Measurements from ENCODE around the gene FANCB.

Gene FANCB

DNA sequence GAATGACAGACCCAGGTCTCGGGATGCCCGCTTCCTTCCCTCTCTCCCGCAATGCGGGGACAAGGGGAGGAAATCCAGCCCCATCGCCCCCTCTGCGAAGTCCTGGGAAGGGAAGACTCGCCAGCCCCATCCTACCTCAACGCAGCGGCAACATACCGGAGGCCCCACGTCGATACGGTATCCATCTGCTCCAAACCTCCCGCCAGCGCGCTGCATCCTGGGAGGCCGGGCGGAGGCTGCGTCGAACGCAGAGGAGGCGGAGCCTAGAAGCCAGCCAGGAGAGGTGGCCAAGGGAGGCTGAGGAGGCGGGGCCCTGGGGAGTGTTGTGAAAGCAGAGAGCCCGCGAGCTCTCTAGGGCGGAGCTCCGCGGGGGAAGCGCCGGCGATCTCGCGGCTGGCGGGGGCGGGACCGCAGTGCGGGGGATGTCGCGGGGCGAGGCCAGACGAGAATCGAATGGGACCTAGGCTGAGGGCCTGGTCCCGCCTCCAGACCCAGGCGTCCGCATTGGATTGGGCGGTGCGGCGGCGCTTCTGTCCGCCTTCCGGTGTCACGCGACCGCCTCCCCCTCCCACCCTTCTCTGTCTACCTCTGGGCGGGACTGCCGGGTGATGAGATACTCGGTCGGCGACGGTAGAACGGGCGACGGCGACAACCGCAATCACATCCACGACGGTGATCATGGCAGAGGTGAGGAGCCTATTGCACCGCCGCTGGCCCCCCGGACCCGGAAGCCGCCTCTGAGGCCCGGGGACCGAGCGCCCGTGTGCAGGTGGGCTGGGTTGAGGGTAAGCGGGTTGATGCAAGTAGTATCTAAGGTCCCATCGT is at the start of gene FANCB, which contains the start of gene MOSPD2:
TSS of gene FANCB (minus strand) at position 219 of the 825 bp plus-strand sequence. CDS start 7,559 bp downstream, outside the sequence.
TSS of gene MOSPD2 (plus strand) at position 571 of the 825 bp plus-strand sequence. CDS start at position 679, 108 bp downstream.
- DNase-seq (ENCODE audit: low spot score) = peak; percentile 94

DNA sequence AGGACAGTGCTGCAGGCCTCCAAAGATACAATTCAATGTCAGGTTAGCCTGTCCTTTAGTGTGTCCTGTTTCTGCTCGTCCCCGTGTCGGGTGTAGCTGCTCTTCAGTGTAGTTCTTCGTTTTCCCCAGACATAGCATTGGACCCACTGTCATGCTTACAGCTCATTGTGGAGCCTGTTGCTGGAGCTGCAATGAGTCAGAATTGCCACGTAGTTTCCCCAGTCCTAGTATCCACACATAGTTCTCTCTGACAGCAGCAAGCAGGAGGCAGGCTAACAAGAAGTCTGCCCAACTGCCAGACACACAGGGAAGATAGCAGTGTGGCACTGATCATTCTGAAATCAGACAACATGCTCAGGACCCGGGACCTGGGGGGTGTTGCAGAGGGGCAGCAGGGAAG is 49.6 kb upstream of the FANCB start:
- no peak for DNase-seq (ENCODE audit: low spot score)

DNA sequence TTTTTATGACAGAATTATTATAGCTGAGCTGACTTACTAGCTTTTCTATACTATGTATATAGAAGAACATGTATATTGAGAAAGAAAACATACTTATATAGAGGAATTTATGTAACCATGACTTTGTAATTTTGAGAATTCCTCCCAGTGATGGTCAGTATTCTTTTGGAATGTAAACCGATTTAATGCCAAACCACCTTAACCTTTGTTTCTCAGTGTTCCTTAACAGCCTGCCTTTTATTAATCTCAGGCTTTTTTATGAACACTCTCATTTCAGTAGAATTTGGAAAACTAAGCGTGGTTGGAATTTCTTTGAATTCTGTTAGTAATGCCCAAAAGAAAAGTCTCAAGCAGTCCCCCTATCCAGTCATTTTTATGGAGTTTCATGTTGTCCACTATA is 47.3 kb upstream of the FANCB start:
- no peak for DNase-seq (ENCODE audit: low spot score)

DNA sequence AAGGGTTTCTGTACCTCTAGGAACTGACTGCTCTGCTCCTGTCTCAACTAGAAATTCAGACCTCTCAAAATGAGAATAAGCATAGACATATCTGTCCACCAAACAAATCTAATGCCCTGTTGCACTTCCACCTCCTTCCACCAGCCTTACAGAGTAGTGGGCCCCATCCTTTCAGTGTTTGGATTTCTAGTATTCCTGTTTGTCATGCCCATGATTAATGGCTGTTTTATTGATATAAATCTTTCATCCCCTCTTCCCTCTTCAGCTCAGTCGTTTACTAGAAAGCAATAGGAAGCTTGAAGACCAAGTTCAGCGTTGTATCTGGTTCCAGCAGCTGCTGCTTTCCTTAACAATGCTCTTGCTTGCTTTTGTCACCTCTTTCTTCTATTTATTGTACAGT is 46.5 kb upstream of the FANCB start:
- no peak for DNase-seq (ENCODE audit: low spot score)

DNA sequence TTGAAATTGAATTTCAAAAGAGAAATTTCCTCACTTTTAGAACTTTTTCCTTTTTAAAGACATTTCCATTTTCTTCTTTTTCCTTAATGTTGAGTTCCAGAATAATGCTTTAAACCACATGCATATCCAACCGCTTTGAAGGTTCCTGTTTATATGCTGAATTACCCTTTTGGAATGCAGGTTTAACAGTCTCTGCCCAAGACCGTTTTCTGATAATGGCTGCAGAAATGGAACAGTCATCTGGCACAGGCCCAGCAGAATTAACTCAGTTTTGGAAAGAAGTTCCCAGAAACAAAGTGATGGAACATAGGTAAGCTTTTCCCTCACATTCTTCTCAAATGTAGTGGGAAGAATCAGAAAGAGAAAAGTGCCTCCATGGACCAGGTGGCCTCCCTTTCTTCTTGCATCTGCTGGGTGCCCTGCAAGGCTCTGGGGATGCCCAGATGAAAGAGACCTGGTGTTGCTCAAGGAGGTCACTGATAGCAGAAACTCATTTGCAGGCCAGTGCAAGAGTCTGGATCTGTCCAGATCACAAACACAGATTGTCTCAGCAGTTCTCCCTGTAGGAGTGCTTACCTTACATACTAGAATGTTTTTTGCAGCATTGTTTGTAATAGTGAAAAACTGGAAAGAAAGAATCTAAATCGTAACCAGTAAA is 43.3 kb upstream of the FANCB start:
- no peak for DNase-seq (ENCODE audit: low spot score)

DNA sequence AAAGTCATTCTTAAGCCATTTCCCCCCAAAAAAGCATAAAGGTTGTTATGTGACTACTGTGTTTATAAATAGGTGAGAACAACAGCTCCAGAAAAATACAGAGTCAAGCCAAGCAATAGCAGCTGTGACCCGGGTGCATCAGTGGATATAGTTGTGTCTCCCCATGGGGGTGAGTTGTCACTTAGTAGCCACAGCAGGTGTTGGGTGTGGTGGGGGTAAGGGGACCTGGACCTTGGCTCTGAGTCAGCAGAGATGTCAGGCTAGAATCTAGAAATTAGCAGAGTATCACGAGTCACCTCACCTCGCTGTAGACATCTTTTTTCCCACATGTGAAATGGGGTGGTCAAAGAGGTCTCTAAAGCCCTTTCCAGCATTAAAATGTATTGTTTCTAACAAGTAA is 42.7 kb upstream of the FANCB start:
- no peak for DNase-seq (ENCODE audit: low spot score)

DNA sequence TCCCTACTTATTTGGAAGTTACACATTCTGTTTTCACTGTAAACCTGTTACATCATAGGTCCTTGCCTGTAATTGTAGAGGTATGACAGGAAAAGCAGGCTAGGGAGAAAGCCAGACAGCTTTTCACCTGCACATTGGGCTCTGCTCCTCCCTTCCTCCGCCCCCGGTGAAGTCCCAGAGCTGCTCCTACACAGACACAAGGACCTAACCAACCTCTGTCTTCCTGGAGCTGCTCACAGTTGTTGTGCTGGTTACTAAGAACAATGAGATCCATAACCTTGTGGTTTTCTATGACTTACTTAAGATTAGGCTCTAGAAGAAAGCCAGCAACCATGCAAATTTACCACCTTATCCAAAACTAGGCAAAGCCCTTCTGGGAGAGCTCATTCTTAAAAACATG is 40.4 kb upstream of the FANCB start:
- no peak for DNase-seq (ENCODE audit: low spot score)

DNA sequence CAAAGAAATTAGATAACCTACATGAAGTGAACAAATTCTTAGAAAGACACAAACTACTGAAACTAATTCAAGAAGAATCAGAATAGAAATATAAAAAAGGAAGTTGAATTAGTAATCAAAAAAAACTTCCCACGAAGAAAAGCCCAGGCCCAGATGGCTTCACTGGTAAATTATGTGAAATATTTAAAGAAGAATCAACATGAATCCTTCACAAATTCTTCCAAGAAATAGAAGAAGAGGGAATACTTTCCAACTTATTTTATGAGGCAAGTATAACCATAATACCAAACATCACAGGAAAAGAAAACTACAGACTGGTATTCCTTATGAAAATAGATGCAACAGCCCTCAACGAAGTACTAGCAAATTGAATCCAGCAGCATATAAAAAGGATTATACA is 31.0 kb upstream of the FANCB start:
- no peak for DNase-seq (ENCODE audit: low spot score)

DNA sequence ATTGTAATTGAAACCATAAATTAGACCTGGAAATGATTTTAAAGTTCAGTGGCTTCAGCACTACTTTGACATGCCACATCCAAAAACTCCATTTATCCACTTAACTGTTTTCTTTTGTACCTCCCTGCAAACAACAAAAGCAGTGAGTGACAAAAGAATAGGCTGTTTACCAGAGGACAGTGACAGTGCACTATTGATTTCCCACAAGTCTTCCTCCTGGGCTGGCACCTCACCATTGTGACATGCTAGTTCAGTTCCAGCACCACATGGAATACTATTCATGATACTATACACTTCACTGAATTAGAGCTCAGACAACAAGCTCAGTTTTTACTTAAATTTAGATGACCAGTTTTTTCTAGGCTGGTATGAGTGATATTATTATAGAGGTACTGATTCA is 29.7 kb upstream of the FANCB start:
- no peak for DNase-seq (ENCODE audit: low spot score)

DNA sequence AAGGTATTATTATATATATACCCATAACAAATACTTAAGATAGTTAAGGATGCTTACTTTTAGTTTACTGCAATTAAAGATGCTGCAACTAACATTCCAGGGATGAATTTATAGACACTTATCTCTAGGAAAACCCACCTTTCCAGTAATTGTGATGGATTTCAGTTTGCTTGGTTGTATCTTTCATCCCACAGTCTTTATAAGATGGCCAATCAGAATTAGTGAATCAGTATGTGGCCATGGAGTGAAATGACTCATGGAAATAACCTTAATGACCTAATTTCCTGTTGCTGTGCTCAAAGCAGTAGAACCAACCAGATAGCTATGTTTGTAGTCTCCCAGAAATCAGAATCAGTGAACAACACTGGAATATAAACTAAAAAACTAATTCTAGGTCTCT is 26.7 kb upstream of the FANCB start:
- DNase-seq (ENCODE audit: low spot score) = no peak

DNA sequence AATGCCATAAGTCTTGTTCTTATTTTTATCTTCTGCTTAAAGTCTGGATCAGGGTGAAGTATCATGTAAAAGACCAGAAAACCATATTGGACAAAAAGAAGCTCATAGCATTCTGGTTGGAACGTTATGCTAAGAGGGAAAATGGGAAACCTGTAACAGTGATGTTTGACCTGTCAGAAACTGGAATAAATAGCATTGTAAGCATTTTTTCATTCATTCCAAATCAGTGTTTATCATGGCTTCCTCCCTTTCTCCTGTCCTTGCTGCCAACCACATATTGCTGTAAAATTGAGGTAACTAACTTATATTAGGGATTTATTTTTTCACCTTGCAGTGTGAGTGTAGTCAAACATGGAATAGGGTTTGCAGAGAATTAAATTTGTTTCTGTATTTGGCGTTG is 24.2 kb upstream of the FANCB start:
- DNase-seq (ENCODE audit: low spot score) = no peak

DNA sequence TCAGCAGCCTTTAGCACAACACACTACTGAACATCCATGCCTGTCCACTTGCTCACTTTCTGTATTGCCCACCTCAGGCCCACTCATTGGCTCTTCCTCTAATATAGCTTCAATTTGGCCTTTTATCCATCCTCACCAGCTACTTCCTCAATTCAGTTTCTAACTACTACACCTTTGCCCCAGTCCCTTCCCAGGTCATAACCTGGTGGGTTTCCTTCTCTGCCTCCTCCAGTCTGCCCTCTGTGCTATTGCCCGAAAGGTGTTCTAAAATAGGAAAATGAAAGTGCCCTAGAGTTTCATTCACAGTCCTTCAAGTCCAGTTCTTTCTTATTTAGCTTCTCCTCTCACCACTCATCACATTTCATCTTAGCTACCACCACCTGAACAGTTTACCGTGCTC is 23.4 kb upstream of the FANCB start:
- DNase-seq (ENCODE audit: low spot score) = no peak

DNA sequence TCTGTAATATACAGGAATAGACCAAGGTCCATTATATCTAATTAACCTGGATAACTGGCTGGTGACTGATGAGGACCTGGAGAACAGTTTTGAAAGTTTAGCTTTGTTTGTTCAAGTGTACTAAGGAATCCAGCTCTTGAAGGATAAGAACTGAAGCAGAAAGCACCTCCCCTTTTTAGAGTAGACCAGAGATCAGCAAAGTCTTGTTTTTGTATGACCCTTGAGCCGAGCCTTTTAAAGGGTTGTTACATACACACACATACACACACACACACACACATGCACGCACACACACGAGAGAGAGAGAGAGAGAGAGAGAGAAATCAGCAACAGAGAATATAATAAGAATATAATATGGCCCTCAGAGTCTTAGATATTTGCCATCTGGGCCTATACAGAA is 13.4 kb upstream of the FANCB start:
- DNase-seq (ENCODE audit: low spot score) = no peak

DNA sequence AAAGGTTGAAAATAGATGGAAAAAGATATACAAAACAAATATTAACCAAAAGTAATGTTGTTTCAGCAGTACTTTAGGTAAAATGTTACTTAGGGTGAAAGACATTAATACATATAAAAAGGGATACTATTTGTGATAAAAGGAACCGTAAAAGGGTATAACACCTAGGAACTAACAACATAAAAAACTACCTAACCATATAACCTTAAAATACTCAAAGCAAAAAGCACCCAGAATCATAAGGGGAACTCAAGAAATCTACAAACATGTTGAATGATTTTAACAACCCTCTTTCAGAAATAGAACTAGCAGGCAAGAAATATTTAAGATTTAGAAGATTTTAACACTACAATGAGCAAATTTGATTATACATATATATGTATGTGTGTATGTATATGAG is 11.8 kb upstream of the FANCB start:
- no peak for DNase-seq (ENCODE audit: low spot score)

DNA sequence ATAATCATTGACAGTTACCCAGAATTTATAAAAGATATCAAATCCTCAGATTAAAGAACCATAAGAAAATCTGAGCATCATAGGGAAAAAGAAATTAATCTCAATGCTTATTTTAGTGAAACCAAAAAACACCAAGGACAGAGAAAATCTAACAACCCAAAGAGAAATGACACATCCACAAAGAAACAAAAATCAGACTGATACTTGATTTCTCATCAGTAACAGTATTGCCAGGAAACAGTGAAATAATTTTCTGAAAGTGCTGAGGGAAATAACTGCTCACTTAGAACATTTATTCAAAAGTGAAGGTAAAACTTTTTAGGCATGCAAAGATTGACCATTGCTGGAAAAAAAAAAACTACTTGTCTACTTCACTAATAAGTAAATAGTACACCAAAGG is 11.0 kb upstream of the FANCB start:
- DNase-seq (ENCODE audit: low spot score) = no peak

DNA sequence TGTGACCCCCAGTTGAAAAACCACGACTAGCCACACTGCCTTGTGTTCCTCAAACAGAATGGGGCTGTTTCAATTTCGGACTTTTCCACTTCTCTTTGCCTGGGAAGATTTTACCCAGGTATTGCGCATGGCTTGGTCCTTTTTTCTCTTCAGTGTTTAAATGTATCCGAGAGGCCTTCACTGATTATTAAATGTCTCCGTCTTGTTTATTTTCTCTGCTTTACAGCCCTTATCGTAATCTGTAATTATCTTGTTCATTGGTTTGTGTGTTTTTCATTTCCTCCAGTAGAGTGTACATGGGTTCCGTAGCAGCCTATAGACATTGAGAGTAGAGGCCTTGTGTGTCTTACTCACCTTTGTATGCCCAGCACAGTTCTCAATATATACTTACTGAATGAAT is 2.8 kb upstream of the FANCB start:
- no peak for DNase-seq (ENCODE audit: low spot score)

DNA sequence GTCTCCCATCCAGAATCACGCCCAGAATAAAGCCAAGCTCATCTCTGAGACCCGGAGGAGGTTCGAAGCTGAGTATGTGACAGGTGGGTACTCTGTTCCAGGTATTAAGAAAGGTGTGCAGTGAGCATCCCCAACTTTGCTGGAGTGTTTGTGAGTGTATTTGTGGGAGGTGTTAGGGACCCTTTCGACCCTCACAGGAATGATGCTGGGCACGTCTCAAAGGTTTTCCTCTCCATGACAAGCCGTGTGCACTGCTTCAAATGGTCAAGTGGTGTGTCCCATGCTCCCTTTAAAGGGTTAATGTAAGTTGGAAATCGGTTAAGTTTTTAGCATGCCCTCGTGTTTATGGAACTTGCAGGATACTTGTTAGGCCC is 794 bp upstream of the FANCB start:
- DNase-seq (ENCODE audit: low spot score) = no peak

DNA sequence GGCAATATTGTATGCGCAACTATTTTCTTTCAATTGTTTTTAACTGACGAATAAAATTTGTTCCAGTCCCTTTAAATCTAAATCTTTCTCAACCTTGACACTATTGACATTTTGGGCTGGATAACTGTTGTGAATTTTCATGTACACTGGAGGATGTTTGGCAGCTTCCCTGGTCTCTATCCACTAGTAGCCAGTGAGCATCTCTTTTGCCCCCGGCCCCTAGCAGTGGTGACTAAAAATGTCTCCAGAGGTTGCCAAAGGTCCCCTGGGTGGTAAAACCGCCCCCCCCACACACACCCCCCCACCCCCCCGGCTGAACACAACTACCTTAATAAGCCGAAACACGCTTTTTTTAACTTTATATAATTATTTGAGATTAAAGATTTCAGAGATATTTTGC is 514 bp downstream of the FANCB start:
- DNase-seq (ENCODE audit: low spot score) = no peak

DNA sequence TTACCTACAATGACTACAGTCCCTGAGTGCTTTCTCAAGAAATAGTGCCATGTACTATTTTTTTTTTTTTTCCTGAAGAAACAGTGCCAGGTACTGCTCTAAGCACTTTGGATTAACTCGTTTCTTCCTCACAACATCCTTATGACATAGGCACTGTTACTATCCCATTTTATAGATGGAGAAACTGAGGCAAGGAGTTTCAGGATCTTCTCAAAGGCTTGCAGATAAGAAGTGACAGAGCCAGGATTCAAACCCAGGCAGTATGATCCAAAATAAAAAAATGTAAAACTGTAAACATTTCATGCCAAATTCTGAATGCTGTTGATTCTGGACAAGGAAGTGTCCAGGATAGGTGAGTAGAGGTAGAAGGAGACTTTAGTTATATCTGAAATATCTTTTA is 1.1 kb downstream of the FANCB start:
- no peak for DNase-seq (ENCODE audit: low spot score)

DNA sequence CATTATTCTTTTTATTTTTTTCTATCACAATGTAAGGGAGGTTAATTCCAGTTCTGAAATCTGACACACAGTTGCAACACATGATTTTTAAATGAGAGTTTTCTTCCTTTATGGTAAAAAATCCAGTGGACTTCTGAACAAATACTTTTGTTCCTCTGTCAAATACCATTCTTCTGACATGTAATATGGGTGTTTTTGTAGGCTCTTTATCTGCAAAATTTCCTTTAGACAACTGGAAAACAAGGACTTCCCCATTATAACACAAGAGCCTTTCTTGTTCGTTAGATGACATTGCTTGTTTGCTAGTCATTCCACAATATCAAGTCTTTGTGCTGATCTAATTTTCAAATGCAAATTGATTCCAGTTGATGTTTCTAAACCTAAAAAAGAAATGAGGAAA is 7.7 kb downstream of the FANCB start:
- no peak for DNase-seq (ENCODE audit: low spot score)

DNA sequence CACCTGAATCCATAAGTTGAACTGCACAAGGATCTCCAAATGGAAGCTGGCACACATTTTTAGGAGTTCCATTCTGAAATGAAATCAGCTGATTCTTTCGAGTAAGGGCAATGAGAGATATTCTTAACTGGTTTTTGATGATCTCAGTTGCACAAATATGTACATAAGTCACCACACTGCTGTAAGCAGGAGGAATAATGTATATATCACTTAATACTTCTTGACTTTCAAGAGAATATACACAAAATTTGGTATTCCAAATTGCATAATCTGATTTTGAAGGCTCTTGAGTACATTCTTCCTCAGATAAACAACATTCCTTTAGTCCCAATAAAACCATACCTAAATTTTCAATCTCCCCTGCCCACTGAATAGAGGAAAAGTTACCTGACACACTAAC is 8.2 kb downstream of the FANCB start:
- no peak for DNase-seq (ENCODE audit: low spot score)

DNA sequence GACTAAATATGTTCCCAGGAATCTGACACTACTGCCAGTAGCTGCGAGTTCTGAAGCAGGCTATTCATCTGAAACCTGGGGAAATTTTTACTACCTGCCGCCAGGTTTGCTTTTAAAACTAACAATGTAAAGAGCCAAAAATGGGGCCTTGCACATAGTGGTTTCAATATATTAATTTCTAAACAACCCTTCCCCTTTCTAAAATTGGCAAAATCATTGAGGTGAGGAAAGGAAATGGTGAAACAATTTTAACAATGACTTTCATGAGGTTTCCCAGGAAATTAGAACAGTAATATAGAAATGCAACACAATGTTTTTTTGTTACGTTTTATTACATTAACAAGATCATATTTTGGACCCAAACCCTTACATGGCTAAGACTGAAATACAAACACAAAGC is 21.3 kb downstream of the FANCB start:
- DNase-seq (ENCODE audit: low spot score) = no peak

DNA sequence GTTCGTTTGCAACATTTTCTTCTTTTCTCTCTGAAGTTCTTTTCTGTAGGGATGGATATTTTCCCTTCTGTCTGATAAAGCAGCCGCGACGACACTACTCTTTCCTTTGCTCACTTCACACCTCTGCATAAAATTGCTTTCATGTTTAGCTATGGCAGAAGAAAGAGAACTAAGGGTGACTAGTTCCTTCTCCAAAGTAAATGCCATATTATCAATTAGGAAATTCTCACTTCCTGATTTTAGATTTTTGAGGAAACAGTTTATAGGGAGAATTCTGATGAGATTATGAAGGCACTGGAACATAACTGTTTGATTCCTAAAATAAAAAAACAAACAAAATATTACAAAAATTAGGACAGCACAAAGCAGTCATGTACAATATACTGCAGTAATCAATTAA is 29.2 kb downstream of the FANCB start:
- DNase-seq (ENCODE audit: low spot score) = no peak

DNA sequence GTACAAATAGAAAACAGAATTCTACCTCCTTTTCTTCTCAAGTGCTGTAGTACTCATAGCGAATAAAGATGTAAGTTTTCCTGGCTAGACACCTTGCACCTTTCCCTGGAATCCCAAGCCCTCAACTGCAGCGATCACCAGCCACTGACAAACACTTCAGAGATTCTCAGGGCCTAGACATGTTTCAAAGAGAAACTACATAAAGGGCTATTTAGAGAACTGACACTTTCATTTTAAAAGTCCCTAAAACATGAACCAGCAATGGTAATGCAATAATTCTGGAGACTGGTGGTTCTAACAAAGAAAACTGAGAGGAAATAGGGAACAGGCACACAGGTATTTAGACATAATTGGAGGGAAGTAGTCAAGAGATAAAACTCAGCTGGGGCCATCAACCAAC is 35.7 kb downstream of the FANCB start:
- no peak for DNase-seq (ENCODE audit: low spot score)
